HepG2 (cell line): ENCODE results near the gene PSMA7. TPM values are rescaled to one million over a fixed set of nuclear protein-coding genes. Genes with fewer than 3 reads are reported as not detected.

ENCODE experiments used
- BRCA1 ChIP-seq: sonication (generic); formaldehyde crosslinking; IDR thresholded peaks from 2 replicates; pipeline ENCODE4 v1.4.0; 2020; ENCODE audit warnings: missing genetic modification reagents
- DNMT1 ChIP-seq: sonication (generic); formaldehyde crosslinking; IDR thresholded peaks from 2 replicates; pipeline ENCODE4 v1.5.1; 2020; ENCODE audit warnings: mild to moderate bottlenecking, missing genetic modification reagents
- GATA4 ChIP-seq: sonication (generic); IDR thresholded peaks from 2 replicates; pipeline ENCODE4 v1.6.1; 2016; ENCODE audit warnings: antibody characterized with exemption, low read depth, borderline replicate concordance
- KDM2A ChIP-seq: sonication (generic); formaldehyde crosslinking; IDR thresholded peaks from 2 replicates; pipeline ENCODE4 v1.4.0; 2020; ENCODE audit warnings: low read depth, missing genetic modification reagents, borderline replicate concordance
- KDM5A ChIP-seq: fragments of 200-600 bp; sonication (generic); IDR thresholded peaks from 2 replicates; pipeline ENCODE4 v1.7.0; 2018; ENCODE audit warnings: antibody characterized with exemption, mild to moderate bottlenecking, low read length, borderline replicate concordance
- NFKBIZ ChIP-seq: IDR thresholded peaks from 2 replicates; pipeline ENCODE4 v1.6.1; 2018; ENCODE audit warnings: missing genetic modification reagents, missing compliant biosample characterization
- PHF8 ChIP-seq: sonication (generic); formaldehyde crosslinking; IDR thresholded peaks from 2 replicates; pipeline ENCODE4 v1.5.0; 2020; ENCODE audit warnings: missing genetic modification reagents
- SOX5 ChIP-seq: IDR thresholded peaks from 2 replicates; pipeline ENCODE4 v1.6.1; 2016; ENCODE audit warnings: borderline replicate concordance
- THAP11 ChIP-seq: IDR thresholded peaks from 2 replicates; pipeline ENCODE4 v1.6.1; 2016; ENCODE audit warnings: missing biosample characterization, missing genetic modification reagents
- TSC22D2 ChIP-seq: sonication (generic); formaldehyde crosslinking; IDR thresholded peaks from 2 replicates; pipeline ENCODE4 v1.5.1; 2020; ENCODE audit warnings: missing genetic modification reagents, mild to moderate bottlenecking, borderline replicate concordance
- U2AF2 ChIP-seq: fragments of 200-400 bp; formaldehyde crosslinking; IDR thresholded peaks from 2 replicates; pipeline ENCODE4 v1.6.1; 2017; ENCODE audit warnings: low read depth, mild to moderate bottlenecking, low read length
- ZBTB3 ChIP-seq: sonication (generic); formaldehyde crosslinking; IDR thresholded peaks from 2 replicates; pipeline ENCODE4 v1.4.0; 2020; ENCODE audit warnings: low read depth, mild to moderate bottlenecking, moderate library complexity, missing genetic modification reagents, borderline replicate concordance
- ZNF121 ChIP-seq: sonication (generic); formaldehyde crosslinking; IDR thresholded peaks from 2 replicates; pipeline ENCODE4 v1.5.0; 2020; ENCODE audit warnings: mild to moderate bottlenecking, missing genetic modification reagents
- ZNF432 ChIP-seq: sonication (generic); formaldehyde crosslinking; IDR thresholded peaks from 2 replicates; pipeline ENCODE4 v1.5.0; 2020; ENCODE audit warnings: missing genetic modification reagents, mild to moderate bottlenecking, borderline replicate concordance
- ZNF546 ChIP-seq: sonication (generic); formaldehyde crosslinking; conservative IDR thresholded peaks from 2 replicates; pipeline ENCODE4 v1.8.1; 2023; ENCODE audit warnings: mild to moderate bottlenecking, missing genetic modification reagents
- ZNF589 ChIP-seq: sonication (generic); formaldehyde crosslinking; conservative IDR thresholded peaks from 2 replicates; pipeline ENCODE4 v1.8.0; 2022; ENCODE audit warnings: mild to moderate bottlenecking, moderate library complexity, missing genetic modification reagents
- ZNF781 ChIP-seq: sonication (generic); formaldehyde crosslinking; IDR thresholded peaks from 2 replicates; pipeline ENCODE4 v1.5.1; 2020; ENCODE audit warnings: borderline replicate concordance, mild to moderate bottlenecking, missing genetic modification reagents; ENCODE audit errors: not compliant biosample characterization
- ZNF879 ChIP-seq: sonication (generic); formaldehyde crosslinking; IDR thresholded peaks from 2 replicates; pipeline ENCODE4 v1.8.1; 2023; ENCODE audit warnings: missing genetic modification reagents
- polyA plus RNA-seq, 8 experiments: library from polyadenylated mRNA; depleted of rRNA in 3 of 8; stranded (reverse) in 7 of 8; unstranded in 1 of 8; fragments of >200 nt; fragmentation: Illumina TruSeq in 4 of 8; extraction: Trizol in 4 of 8; gene quantifications; 2 replicates each; pipeline versions ENCODE4 v1.2.1 to v1.2.3, GENCODE V29; 2011 to 2016; ENCODE audit warnings: low read depth in 4 of 8, missing spikeins in 1 of 8, mixed read lengths in 1 of 8; ENCODE audit not compliant: insufficient read depth in 1 of 8
- total RNA-seq, 5 experiments: library from RNA; depleted of rRNA; stranded (reverse); fragments of >200 nt; fragmentation: Illumina TruSeq; extraction: Trizol; gene quantifications; 2 replicates each; pipeline ENCODE4 v1.2.3, GENCODE V29; 2016; ENCODE audit warnings: low read depth in 1 of 5
- TF ChIP-seq, protein P1 (sequence below): IDR thresholded peaks from 2 replicates; pipeline ENCODE4 v1.6.1; 2016; ENCODE audit warnings: mild to moderate bottlenecking, missing biosample characterization, missing genetic modification reagents
- TF ChIP-seq, protein P2 (sequence below): sonication (generic); IDR thresholded peaks from 2 replicates; pipeline ENCODE4 v1.6.1; 2016; ENCODE audit warnings: low read depth, borderline replicate concordance
- TF ChIP-seq, protein P3 (sequence below): sonication (generic); formaldehyde crosslinking; IDR thresholded peaks from 2 replicates; pipeline ENCODE4 v1.9.0; 2021; ENCODE audit warnings: mild to moderate bottlenecking, missing genetic modification reagents

Gene PSMA7
- total and polyA plus RNA-seq, 2 of the 13 experiments (the other 11 are each of a cell fraction or from before 2014, with no cell fraction given), result 531 to 631 TPM

DNA sequence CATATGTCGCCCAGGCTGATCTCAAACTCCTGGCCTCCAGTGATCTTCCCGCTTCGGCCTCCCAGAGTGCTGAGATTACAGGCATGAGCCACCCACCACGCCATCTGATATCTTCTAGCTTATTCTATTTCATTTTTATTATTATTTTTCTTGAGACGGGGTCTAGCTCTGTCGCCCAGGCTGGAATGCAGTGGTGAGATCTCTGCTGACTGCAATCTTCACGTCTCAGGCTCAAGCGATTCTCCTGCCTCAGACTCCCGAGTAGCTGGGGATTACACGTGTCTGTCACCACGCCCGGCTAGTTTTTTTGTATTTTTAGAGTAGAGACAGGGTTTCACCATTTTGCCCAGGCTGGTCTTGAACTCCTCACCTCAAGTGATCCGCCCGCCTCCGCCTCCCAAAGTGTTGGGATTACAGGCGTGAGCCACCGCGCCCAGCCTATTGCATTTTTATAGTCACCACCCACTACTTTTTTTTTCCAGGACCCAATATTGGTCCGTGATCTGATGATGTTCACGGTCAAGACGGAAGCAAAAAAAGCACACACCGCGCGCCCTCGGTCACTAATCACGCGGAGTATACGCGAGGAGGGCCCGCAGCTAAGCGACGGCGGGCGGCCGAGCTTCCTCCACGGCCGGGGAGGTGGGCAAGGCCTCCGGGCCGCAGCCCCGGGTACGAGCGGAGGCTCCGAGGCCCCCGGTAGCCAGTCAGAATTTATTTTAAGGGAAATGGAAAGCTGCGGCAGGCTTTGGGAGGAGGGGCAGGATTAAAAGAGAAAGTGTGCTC lies 22.0 kb downstream of the PSMA7 start (continued):
- TF ChIP-seq, protein P1, sequence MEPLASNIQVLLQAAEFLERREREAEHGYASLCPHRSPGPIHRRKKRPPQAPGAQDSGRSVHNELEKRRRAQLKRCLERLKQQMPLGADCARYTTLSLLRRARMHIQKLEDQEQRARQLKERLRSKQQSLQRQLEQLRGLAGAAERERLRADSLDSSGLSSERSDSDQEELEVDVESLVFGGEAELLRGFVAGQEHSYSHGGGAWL (CRISPR knock-in tag), result peak; percentile 81; the same call in 1 of the 2 replicates
- TF ChIP-seq KDM2A (CRISPR knock-in tag) (peak; percentile 64; the same call in 1 of the 2 replicates), U2AF2 (0 out of 2 replicates have a peak, but pooled peaks have one; percentile 12), PHF8 (peak; percentile 78), SOX5 (CRISPR knock-in tag) (peak; percentile 6; the same call in 1 of the 2 replicates), KDM5A (peak; percentile 9; the same call in 1 of the 2 replicates), ZNF879 (CRISPR knock-in tag) (0 out of 2 replicates have a peak, but pooled peaks have one; percentile 29), ZNF432 (CRISPR knock-in tag) (no peak), ZNF121 (peak; percentile 59; the same call in 1 of the 2 replicates), NFKBIZ (0 out of 2 replicates have a peak, but pooled peaks have one; percentile 11), ZNF589 (CRISPR knock-in tag) (peak; percentile 21; the same call in 1 of the 2 replicates), BRCA1 (CRISPR knock-in tag) (no peak), TSC22D2 (CRISPR knock-in tag) (peak; percentile 27; the same call in 1 of the 2 replicates), DNMT1 (CRISPR knock-in tag) (no peak), ZNF546 (CRISPR knock-in tag) (no peak), GATA4 (peak; percentile 50; the same call in 1 of the 2 replicates), ZBTB3 (CRISPR knock-in tag) (no peak; the same call in 1 of the 2 replicates), ZNF781 (CRISPR knock-in tag) (peak; percentile 71), THAP11 (CRISPR knock-in tag) (no peak)
- TF ChIP-seq, protein P2, sequence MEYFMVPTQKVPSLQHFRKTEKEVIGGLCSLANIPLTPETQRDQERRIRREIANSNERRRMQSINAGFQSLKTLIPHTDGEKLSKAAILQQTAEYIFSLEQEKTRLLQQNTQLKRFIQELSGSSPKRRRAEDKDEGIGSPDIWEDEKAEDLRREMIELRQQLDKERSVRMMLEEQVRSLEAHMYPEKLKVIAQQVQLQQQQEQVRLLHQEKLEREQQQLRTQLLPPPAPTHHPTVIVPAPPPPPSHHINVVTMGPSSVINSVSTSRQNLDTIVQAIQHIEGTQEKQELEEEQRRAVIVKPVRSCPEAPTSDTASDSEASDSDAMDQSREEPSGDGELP, result no peak
- TF ChIP-seq, protein P3, sequence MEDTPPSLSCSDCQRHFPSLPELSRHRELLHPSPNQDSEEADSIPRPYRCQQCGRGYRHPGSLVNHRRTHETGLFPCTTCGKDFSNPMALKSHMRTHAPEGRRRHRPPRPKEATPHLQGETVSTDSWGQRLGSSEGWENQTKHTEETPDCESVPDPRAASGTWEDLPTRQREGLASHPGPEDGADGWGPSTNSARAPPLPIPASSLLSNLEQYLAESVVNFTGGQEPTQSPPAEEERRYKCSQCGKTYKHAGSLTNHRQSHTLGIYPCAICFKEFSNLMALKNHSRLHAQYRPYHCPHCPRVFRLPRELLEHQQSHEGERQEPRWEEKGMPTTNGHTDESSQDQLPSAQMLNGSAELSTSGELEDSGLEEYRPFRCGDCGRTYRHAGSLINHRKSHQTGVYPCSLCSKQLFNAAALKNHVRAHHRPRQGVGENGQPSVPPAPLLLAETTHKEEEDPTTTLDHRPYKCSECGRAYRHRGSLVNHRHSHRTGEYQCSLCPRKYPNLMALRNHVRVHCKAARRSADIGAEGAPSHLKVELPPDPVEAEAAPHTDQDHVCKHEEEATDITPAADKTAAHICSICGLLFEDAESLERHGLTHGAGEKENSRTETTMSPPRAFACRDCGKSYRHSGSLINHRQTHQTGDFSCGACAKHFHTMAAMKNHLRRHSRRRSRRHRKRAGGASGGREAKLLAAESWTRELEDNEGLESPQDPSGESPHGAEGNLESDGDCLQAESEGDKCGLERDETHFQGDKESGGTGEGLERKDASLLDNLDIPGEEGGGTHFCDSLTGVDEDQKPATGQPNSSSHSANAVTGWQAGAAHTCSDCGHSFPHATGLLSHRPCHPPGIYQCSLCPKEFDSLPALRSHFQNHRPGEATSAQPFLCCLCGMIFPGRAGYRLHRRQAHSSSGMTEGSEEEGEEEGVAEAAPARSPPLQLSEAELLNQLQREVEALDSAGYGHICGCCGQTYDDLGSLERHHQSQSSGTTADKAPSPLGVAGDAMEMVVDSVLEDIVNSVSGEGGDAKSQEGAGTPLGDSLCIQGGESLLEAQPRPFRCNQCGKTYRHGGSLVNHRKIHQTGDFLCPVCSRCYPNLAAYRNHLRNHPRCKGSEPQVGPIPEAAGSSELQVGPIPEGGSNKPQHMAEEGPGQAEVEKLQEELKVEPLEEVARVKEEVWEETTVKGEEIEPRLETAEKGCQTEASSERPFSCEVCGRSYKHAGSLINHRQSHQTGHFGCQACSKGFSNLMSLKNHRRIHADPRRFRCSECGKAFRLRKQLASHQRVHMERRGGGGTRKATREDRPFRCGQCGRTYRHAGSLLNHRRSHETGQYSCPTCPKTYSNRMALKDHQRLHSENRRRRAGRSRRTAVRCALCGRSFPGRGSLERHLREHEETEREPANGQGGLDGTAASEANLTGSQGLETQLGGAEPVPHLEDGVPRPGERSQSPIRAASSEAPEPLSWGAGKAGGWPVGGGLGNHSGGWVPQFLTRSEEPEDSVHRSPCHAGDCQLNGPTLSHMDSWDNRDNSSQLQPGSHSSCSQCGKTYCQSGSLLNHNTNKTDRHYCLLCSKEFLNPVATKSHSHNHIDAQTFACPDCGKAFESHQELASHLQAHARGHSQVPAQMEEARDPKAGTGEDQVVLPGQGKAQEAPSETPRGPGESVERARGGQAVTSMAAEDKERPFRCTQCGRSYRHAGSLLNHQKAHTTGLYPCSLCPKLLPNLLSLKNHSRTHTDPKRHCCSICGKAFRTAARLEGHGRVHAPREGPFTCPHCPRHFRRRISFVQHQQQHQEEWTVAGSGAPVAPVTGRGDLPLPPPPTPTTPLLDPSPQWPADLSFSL, result peak; percentile 52; the same call in 1 of the 2 replicates
